Stimulated activated CD4-positive, alpha-beta T cell treated with anti-CD3 and anti-CD28 coated beads, Interleukin-2, amount 100 ng/mL, for 48 hours (primary cell): ENCODE measurements around the gene HOXB2.
A peak's percentile ranks its signal among the peaks of the same experiment; 100 is the strongest.
"Not testable (repeated sequence)": the region's sequence is repeated elsewhere in the genome, so short reads cannot be mapped to it uniquely, and the experiment has no call there.

ENCODE experiments used
- DNase-seq, 2 donors: peaks; one replicate each; pipeline ENCODE4 v3.0.0-alpha.2; 2020

The HOXB2 gene

GRCh38 chr17:48510761-48511604, 33.9 kb downstream of the HOXB2 start:
- DNase-seq = peak; percentile 7 to 12

DNA sequence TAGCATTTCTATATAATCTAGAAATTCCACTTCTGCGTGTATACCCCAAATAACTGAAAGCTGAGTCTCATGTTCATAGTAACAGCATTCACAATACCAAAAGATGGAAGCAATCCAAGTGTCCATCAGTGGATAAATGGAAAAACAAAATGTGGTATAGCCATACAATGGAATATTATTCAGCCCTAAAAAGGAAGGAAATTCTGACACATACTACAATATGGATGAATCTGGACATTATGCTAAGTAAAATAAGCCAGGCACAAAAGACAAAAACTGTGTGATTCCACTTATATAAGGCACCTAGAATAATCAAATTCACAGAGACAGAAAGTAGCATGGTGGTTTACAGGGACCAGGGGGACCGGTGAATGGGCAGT, 34.5 kb downstream of the HOXB2 start:
- no peak for DNase-seq

DNA sequence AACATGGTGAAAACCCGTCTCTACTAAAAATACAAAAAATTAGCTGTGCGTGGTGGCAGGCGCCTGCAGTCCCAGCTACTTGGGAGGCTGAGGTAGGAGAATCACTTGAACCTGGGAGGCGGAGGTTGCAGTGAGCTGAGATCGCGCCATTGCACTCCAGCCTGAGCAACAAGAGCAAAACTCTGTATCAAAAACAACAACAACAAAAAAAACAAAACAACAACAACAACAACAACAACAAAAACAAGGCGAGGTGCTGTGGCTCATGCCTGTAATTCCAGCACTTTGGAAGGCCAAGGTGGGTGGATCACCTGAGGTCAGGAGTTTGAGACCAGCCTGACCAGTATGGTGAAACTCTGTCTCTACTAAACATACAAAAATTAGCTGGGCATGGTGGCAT, 35.2 kb downstream of the HOXB2 start:
- not testable (repeated sequence) for DNase-seq

GRCh38 chr17:48506246-48506645, 38.7 kb downstream of the HOXB2 start:
- DNase-seq = no peak

GRCh38 chr17:48505788-48506187, 39.1 kb downstream of the HOXB2 start:
- DNase-seq = no peak

DNA sequence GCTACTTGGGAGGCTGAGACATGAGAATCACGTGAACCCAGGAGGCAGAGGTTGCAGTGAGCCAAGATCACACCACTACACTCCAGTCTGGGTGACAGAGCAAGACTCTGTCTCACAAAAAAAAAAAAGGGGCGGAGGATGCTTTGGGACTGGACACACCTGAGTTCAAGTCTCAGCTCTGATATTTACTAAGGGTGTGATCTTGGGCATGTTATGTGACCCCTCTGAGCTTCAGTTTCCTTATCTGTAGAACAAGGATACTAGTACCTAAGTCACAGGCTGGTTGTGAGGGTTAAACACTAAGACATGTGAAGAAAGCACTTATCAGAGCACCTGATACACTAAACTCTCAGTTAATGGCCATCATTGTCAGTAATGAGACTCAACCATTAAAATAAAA, 40.0 kb downstream of the HOXB2 start:
- no peak for DNase-seq

- no peak for DNase-seq
Measured at GRCh38 chr17:48503747-48504146, 41.2 kb downstream of the HOXB2 start.

DNA sequence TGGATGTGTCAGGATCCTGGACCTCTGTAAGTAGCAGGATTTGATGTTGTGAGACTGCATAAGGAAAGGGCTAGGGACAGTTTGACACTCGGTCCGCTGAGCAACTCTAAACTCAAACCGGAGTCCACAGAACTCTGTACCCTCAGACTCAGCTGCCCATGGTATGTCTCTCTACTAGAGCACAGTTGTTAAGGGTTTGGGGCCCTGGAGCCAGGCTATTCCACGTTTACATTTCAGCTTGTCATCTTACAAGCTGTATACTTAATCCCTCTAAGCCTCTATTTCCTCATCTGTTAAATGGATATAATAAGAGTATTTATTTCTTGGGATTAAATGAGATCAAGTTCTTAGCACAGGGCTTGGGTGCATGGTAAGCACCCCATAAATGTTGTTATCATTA, 42.0 kb downstream of the HOXB2 start:
- DNase-seq = no peak

DNA sequence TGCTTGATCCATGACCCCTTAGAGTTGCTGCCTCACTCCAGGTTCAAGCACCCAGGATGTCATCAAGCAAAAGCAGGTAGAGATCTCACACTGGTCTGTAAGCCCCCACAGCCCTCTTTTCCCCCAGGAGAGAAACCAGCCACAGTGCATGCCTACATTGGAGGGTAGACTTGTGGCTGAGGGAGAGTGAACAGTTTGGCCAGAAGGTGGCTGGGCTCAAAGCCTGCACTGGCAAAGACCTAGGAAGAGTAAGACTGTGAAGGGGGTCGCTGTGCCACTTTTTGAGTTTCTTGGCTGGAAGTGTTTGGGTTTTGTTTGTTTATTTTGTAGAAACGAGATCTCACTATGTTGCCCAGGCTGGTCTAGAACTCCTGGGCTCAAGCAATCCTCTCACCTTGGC, 42.6 kb downstream of the HOXB2 start:
- DNase-seq = no peak

- no peak for DNase-seq
Measured at GRCh38 chr17:48500435-48501426, 44.2 kb downstream of the HOXB2 start.

- DNase-seq = no peak
Measured at GRCh38 chr17:48499735-48500434, 45.0 kb downstream of the HOXB2 start.

DNA sequence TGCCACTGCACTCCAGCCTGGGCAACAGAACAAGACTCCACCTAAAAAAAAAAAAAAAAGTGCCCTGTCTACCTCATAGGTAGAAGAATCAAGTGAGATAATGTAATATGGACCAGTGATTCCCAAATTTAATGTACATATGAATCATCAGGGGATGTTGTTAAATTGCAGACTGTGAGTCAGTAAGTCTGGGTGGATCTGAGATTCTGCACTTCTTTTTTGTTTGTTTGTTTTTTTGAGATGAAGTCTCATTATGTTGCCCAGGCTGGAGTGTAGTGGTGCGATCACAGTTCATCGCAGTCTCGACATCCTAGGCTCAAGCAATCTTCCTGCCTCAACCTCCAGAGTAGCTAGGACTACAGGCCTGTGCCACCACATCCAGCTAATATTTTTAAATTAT, 45.7 kb downstream of the HOXB2 start:
- DNase-seq = no peak

GRCh38 chr17:48498164-48498850, 46.6 kb downstream of the HOXB2 start:
- DNase-seq = no peak

GRCh38 chr17:48497103-48497502, 47.8 kb downstream of the HOXB2 start:
- DNase-seq = no peak

GRCh38 chr17:48494335-48494734, 50.6 kb downstream of the HOXB2 start:
- no peak for DNase-seq
